ENCODE results near the gene ZNF414. TPM values are rescaled to one million over a fixed set of nuclear protein-coding genes. Genes with fewer than 3 reads are reported as not detected.

The ZNF414 gene
- total RNA-seq, 2 donors from 2014 or later = 8.2 to 13.5 TPM

DNA sequence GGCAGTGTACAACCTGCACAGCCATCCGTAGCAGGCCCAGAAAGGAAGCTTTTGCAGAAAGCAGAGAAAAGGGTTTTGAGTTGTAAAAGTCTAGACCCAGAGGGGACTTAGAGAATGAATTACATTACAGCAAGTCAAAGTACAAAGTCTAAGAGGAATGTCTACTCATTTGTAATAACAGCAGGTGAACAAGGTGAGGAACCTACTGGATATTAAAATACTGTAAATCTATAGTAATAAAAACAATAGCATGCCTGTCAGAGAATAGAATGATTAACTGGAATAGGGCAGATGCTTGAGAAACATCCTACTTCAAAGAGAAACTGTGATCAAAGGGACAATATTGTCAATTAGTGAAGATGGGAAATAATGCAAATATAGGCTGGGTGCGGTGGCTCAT lies 18.3 kb upstream of the ZNF414 start:
- TF ChIP-seq, protein P1, sequence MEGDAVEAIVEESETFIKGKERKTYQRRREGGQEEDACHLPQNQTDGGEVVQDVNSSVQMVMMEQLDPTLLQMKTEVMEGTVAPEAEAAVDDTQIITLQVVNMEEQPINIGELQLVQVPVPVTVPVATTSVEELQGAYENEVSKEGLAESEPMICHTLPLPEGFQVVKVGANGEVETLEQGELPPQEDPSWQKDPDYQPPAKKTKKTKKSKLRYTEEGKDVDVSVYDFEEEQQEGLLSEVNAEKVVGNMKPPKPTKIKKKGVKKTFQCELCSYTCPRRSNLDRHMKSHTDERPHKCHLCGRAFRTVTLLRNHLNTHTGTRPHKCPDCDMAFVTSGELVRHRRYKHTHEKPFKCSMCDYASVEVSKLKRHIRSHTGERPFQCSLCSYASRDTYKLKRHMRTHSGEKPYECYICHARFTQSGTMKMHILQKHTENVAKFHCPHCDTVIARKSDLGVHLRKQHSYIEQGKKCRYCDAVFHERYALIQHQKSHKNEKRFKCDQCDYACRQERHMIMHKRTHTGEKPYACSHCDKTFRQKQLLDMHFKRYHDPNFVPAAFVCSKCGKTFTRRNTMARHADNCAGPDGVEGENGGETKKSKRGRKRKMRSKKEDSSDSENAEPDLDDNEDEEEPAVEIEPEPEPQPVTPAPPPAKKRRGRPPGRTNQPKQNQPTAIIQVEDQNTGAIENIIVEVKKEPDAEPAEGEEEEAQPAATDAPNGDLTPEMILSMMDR (IDR thresholded peaks at IDR 0.05) = no peak
- Histone ChIP-seq H3K4me1 (no peaks in the 10 kb centered on the region), H3K9me3 (no peaks in the 10 kb centered on the region), H3K27ac (no peak overlapping the region), H3K36me3 (no peaks in the 10 kb centered on the region), H3K27me3 (no peaks in the 10 kb centered on the region), H3K4me3 (no peak overlapping the region)
- DNase-seq (ENCODE audit: low spot score) = no peak

DNA sequence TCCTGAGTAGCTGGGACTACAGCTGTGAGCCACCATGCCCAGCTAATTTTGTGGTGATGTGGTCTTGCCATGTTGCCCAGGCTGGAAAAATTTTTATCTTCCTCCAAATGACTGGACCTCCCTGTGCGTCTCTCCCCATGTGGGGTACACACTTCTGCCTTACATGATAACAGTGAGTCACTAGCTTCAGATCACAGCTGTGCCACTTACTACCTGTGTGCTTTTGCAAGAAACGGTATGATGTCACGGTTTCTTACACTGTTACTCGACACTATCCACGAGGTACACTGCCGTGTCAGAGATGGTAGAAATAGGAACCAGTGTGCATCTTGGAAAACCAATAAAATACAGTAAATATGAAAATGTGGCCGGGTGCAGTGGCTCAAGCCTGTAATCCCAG lies 17.5 kb upstream of the ZNF414 start:
- Histone ChIP-seq H3K27ac (no peak overlapping the region), H3K4me1 (peaks cover 0 to 7% of the 10 kb centered on the region in 2 donors), H3K4me3 (no peak overlapping the region), H3K27me3 (no peaks in the 10 kb centered on the region), H3K9me3 (no peaks in the 10 kb centered on the region), H3K36me3 (no peaks in the 10 kb centered on the region)
- TF ChIP-seq, protein P1 (IDR thresholded peaks at IDR 0.05) = no peak
- DNase-seq (ENCODE audit: low spot score) = no peak

DNA sequence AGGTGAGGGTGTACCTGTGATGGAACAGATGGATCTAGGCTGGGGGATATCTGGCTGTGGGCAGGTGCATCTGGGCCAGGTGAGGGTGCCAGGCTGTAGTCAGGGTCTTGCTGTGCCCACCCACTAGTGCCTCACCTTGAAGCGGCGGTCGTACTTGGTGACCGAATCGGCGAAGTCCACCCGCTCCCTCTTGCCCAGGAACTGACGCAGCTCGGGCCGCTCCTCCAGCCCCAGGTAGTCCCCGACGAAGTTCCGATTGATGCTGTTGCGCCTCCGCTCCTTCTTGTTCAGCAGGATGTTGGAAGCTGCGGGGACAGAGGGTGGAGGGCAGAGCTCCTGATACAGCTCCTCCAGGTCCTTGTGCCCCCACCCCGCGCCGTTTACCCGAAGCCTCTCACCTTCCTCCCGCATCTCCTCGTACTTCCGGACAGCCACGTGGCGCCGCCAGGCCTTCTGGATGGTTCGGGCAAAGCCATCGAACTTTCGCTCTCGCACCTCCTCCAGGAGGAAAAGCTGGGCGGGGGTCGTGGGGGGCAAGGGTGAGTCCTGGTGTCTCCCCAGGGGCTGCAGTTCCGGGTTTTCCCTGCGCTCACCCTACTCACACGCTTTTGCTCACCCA lies 16.2 kb upstream of the ZNF414 start:
- Histone ChIP-seq H3K4me1 (peaks cover 0 to 10% of the 10 kb centered on the region in 2 donors), H3K4me3 (no peak overlapping the region), H3K9me3 (no peaks in the 10 kb centered on the region), H3K27me3 (no peaks in the 10 kb centered on the region), H3K27ac (no peak overlapping the region), H3K36me3 (no peaks in the 10 kb centered on the region)
- DNase-seq (ENCODE audit: low spot score) = no peak
- TF ChIP-seq, protein P1 (IDR thresholded peaks at IDR 0.05) = no peak

DNA sequence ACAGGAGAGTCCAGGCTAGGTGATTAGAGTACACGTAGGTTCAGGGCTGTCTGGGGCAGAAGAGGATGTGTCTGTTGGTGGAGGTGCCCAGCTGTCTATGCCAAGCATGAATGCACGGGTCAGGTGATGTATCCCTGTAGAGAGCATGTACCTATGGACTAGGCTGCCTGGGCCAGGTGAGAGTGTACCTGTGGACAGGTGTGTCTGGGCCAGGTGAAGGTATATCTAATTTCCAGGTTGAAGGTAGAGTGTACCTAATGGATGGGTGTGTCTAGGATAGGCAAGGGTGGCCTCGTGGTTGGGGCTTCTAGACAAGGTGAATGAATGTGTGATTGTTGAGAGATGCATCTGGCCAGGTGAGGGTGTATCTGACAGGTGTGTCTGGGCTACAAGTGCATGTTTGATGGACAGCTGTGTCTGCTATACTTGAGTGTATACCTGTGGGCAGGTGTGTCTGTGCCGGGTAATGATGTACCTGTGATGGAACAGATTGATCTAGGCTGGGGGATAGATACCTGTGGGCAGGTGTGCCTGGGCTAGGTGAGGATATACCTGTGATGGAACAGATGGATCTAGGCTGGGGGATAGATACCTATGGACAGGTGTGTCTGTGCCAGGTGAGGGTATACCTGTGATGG lies 15.5 kb upstream of the ZNF414 start:
- TF ChIP-seq, protein P1 (IDR thresholded peaks at IDR 0.05) = no peak
- no peak for DNase-seq (ENCODE audit: low spot score)
- H3K4me3 ChIP-seq = no peak overlapping the region
- no peak overlapping the region for H3K27ac ChIP-seq
- H3K4me1 ChIP-seq = peaks cover 0 to 12% of the 10 kb centered on the region in 2 donors
- no peaks in the 10 kb centered on the region for H3K36me3 ChIP-seq
- no peaks in the 10 kb centered on the region for H3K27me3 ChIP-seq
- no peaks in the 10 kb centered on the region for H3K9me3 ChIP-seq

DNA sequence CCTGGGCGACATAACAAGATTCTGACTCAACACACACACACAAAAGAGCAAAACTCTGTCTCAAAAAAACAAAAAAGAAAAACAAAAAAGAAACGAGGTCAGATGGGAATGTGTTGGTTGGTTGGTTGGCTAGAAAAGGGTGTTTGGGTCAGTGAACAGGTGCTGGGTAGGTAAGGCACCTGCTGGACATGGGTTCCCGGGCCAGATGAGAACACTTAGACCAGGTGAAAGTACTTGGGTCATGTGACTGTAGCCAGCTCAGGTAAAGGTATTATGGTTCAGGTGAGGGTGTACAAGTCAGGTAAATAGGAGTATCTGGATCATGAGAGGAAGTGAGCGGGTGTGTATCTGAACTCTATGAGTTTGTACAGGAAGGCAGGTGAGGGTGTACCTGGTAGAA lies 14.5 kb upstream of the ZNF414 start:
- Histone ChIP-seq H3K4me3 (no peak overlapping the region), H3K4me1 (peaks cover 0 to 12% of the 10 kb centered on the region in 2 donors), H3K9me3 (no peaks in the 10 kb centered on the region), H3K27me3 (no peaks in the 10 kb centered on the region), H3K27ac (no peak overlapping the region), H3K36me3 (no peaks in the 10 kb centered on the region)
- no peak for DNase-seq (ENCODE audit: low spot score)
- TF ChIP-seq, protein P1 (IDR thresholded peaks at IDR 0.05) = no peak

Data from right atrium auricular region (tissue), 2 donors.